ENCODE measurements around the gene MOB1B. TPM values are rescaled to one million over a fixed set of nuclear protein-coding genes. Genes with fewer than 3 reads are reported as not detected.
"Not testable (repeated sequence)": the region's sequence is repeated elsewhere in the genome, so short reads cannot be mapped to it uniquely, and the experiment has no call there.

The MOB1B gene
- polyA plus RNA-seq, 1 donor from 2014 or later = 32.9 TPM

DNA sequence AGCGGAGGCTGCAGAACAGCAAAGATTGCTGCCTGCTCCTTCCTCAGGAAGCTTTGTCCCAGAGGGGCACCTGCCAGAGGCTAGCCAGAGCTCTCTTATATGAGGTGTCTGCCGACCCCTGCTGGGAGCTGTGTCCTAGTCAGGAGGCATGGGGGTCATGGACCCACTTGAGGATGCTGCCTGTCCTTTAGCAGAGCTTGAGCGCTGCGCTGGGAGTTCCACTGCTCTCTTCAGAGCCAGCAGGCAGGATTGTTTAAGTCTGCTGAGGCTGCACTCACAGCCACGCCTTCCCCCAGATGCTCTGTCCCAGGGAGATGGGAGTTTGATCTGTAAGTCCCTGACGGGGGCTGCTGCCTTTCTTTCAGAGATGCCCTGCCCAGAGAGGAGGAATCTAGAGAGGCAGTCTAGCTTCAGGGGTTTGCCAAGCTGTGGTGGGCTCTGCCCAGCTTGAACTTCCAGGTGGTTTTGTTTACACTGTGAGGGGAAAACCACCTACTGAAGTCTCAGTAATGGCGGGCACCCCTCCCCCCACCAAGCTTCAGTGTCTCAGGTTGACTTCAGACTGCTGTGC is 102.2 kb downstream of the MOB1B start:
- Histone ChIP-seq H3F3A (ENCODE audit: insufficient read depth, low read length, poor library complexity, severe bottlenecking) (no peaks in the 10 kb centered on the region), H3K79me2 (replicated peaks; ENCODE audit: insufficient read depth, low read length) (peaks cover 10% of the 10 kb centered on the region), H3K9me3 (ENCODE audit: low read length) (no peaks in the 10 kb centered on the region), H3K27ac (ENCODE audit: low read length) (no peak overlapping the region), H3K9ac (ENCODE audit: low read length) (no peak overlapping the region), H3K36me3 (ENCODE audit: insufficient read depth, low read length) (no peaks in the 10 kb centered on the region), H4K20me1 (ENCODE audit: insufficient read depth) (no peaks in the 10 kb centered on the region), H3K27me3 (ENCODE audit: insufficient read depth, low read depth, low read length) (no peaks in the 10 kb centered on the region), H3K9me2 (ENCODE audit: insufficient read depth, low read length) (no peaks in the 10 kb centered on the region), H3K4me2 (ENCODE audit: low read length) (no peak overlapping the region), H2AFZ (ENCODE audit: low read depth, low read length) (no peak overlapping the region), H3K4me3 (ENCODE audit: low read length) (no peak overlapping the region)
- no peak for TF ChIP-seq TAF1 (IDR thresholded peaks at IDR 0.05; ENCODE audit: low read depth)
- TF ChIP-seq, protein P1, sequence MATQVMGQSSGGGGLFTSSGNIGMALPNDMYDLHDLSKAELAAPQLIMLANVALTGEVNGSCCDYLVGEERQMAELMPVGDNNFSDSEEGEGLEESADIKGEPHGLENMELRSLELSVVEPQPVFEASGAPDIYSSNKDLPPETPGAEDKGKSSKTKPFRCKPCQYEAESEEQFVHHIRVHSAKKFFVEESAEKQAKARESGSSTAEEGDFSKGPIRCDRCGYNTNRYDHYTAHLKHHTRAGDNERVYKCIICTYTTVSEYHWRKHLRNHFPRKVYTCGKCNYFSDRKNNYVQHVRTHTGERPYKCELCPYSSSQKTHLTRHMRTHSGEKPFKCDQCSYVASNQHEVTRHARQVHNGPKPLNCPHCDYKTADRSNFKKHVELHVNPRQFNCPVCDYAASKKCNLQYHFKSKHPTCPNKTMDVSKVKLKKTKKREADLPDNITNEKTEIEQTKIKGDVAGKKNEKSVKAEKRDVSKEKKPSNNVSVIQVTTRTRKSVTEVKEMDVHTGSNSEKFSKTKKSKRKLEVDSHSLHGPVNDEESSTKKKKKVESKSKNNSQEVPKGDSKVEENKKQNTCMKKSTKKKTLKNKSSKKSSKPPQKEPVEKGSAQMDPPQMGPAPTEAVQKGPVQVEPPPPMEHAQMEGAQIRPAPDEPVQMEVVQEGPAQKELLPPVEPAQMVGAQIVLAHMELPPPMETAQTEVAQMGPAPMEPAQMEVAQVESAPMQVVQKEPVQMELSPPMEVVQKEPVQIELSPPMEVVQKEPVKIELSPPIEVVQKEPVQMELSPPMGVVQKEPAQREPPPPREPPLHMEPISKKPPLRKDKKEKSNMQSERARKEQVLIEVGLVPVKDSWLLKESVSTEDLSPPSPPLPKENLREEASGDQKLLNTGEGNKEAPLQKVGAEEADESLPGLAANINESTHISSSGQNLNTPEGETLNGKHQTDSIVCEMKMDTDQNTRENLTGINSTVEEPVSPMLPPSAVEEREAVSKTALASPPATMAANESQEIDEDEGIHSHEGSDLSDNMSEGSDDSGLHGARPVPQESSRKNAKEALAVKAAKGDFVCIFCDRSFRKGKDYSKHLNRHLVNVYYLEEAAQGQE (IDR thresholded peaks at IDR 0.05; ENCODE audit: borderline replicate concordance) = no peak
- no peak for TF ChIP-seq EP300 (conservative IDR thresholded peaks at IDR 0.05; ENCODE audit: poor library complexity, severe bottlenecking)

DNA sequence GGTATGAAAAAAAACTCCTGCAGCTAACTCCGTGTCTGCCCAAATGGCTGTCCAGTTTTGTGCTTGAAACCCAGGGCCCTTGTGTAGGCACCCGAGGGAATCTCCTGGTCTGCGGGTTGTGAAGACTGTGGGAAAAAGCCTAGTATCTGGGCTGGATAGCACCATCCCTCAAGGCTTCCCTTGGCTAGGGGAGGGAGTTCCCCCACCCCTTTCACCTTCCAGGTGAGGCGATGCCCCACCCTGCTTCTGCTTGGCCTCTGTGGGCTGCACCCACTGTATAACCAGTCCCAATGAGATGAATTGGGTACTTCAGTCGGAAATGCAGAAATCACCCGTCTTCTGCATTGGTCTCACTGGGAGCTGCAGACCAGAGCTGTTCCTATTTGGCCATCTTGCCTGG is 102.9 kb downstream of the MOB1B start:
- H3K9ac ChIP-seq (ENCODE audit: low read length); H3K9me2 ChIP-seq (ENCODE audit: insufficient read depth, low read length); H3F3A ChIP-seq (ENCODE audit: insufficient read depth, low read length, poor library complexity, severe bottlenecking); H3K79me2 ChIP-seq (replicated peaks; ENCODE audit: insufficient read depth, low read length); H3K36me3 ChIP-seq (ENCODE audit: insufficient read depth, low read length); H3K27ac ChIP-seq (ENCODE audit: low read length); H3K27me3 ChIP-seq (ENCODE audit: insufficient read depth, low read depth, low read length); H3K4me2 ChIP-seq (ENCODE audit: low read length); H3K4me3 ChIP-seq (ENCODE audit: low read length); H3K9me3 ChIP-seq (ENCODE audit: low read length); H2AFZ ChIP-seq (ENCODE audit: low read depth, low read length); H4K20me1 ChIP-seq (ENCODE audit: insufficient read depth): not testable (repeated sequence)

DNA sequence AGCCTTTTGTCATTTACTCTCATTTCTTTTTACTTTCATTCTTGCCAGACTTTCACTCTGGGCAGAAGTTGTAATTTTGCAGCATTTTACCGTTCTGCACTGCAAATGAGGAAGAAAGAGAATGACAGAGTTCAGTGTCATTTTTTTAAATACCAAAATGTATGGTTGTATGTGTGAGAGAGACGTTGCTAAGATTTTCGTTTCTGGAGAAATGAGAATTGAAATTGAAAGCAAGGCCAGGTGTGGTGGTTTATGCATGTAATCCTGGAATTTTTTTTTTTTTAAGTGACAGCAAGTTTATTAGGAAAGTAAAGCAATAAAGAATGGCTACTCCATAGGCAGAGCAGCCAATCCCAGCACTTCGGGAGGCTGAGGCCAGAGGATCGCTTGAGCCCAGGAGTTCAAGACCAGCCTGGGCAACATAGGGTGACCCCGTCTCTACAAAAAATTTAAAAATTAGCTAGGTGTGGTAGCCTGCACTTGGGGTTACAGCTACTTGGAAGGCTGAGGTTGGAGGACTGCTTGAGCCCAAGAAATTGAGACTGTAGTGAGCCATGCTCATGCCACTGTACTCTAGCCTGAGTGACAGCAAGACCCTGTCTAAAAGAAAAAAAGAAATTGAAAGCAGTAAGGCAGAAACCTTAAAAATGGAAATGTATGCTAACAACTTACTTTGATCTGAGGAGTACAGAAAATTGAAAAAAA is 104.2 kb downstream of the MOB1B start:
- no peak overlapping the region for H3K4me3 ChIP-seq (ENCODE audit: low read length)
- no peaks in the 10 kb centered on the region for H4K20me1 ChIP-seq (ENCODE audit: insufficient read depth)
- H3K36me3 ChIP-seq (ENCODE audit: insufficient read depth, low read length) = no peaks in the 10 kb centered on the region
- H3K79me2 ChIP-seq (replicated peaks; ENCODE audit: insufficient read depth, low read length) = peaks cover 10% of the 10 kb centered on the region
- no peaks in the 10 kb centered on the region for H3K9me3 ChIP-seq (ENCODE audit: low read length)
- no peak for TF ChIP-seq SMC3 (conservative IDR thresholded peaks at IDR 0.05; ENCODE audit: poor library complexity)
- no peak for TF ChIP-seq EZH2 (IDR thresholded peaks at IDR 0.05; ENCODE audit: borderline replicate concordance, insufficient read depth, low read length, poor library complexity, severe bottlenecking)
- no peak for TF ChIP-seq RAD21 (conservative IDR thresholded peaks at IDR 0.05)
- no peak for TF ChIP-seq TAF1 (IDR thresholded peaks at IDR 0.05; ENCODE audit: low read depth)
- TF ChIP-seq MXI1 (conservative IDR thresholded peaks at IDR 0.05; ENCODE audit: poor library complexity, severe bottlenecking) = no peak
- TF ChIP-seq POLR2AphosphoS5 (IDR thresholded peaks at IDR 0.05) = no peak
- H3K27ac ChIP-seq (ENCODE audit: low read length) = no peak overlapping the region
- H3F3A ChIP-seq (ENCODE audit: insufficient read depth, low read length, poor library complexity, severe bottlenecking) = no peaks in the 10 kb centered on the region
- H2AFZ ChIP-seq (ENCODE audit: low read depth, low read length) = no peak overlapping the region
- H3K9ac ChIP-seq (ENCODE audit: low read length) = no peak overlapping the region
- H3K9me2 ChIP-seq (ENCODE audit: insufficient read depth, low read length) = no peaks in the 10 kb centered on the region
- H3K4me2 ChIP-seq (ENCODE audit: low read length) = no peak overlapping the region
- no peaks in the 10 kb centered on the region for H3K27me3 ChIP-seq (ENCODE audit: insufficient read depth, low read depth, low read length)

Data from neural cell (in vitro differentiated cells).